Natural killer cell (primary cell): Measurements from ENCODE around the gene TTBK1. TPM values are rescaled to one million over a fixed set of nuclear protein-coding genes. Genes with fewer than 3 reads are reported as not detected.

Experiments
- ATAC-seq, 3 donors: fragments of 150-1000 bp in 2 of 3; fragments of 200-7000 bp in 1 of 3; cut with Tn5 transposase; 1 replicate in 1 of 3; 2 replicates in 2 of 3; pipeline ENCODE4 v1.10.0; 2021; ENCODE audit warnings: mild to moderate bottlenecking in 2 of 3, moderate library complexity in 2 of 3
- DNase-seq, 2 donors: peaks; one replicate each; pipeline versions ENCODE4 v3.0.0 to v3.0.0-alpha.2; 2013 to 2021; ENCODE audit warnings: mixed read lengths in 1 of 2
- H3K27ac ChIP-seq: one replicate; pipeline ENCODE4 v1.5.1; 2013; ENCODE audit warnings: mild to moderate bottlenecking, low read length
- H3K27me3 ChIP-seq: one replicate; pipeline ENCODE4 v1.6.1; 2013; ENCODE audit warnings: low read length; ENCODE audit not compliant: control insufficient read depth, insufficient read depth
- H3K36me3 ChIP-seq: one replicate; pipeline ENCODE4 v1.6.1; 2013; ENCODE audit warnings: low read length; ENCODE audit not compliant: control insufficient read depth, insufficient read depth
- H3K4me1 ChIP-seq: one replicate; pipeline ENCODE4 v1.6.1; 2013; ENCODE audit warnings: low read length; ENCODE audit not compliant: control insufficient read depth, insufficient read depth
- H3K4me3 ChIP-seq: one replicate; pipeline ENCODE4 v1.5.1; 2013; ENCODE audit warnings: low read length
- H3K9me3 ChIP-seq: one replicate; pipeline ENCODE4 v1.6.1; 2013; ENCODE audit warnings: low read length; ENCODE audit not compliant: control insufficient read depth, insufficient read depth
- H3K27ac Mint-ChIP-seq, 2 donors: one replicate each; pipeline ENCODE4 v1.8.0; 2022; ENCODE audit warnings: mild to moderate bottlenecking in 2 of 2, mixed read lengths in 2 of 2, moderate library complexity in 1 of 2
- H3K27me3 Mint-ChIP-seq, 2 donors: one replicate each; pipeline ENCODE4 v1.8.0; 2022; ENCODE audit warnings: low read depth in 2 of 2, mixed read lengths in 2 of 2
- H3K36me3 Mint-ChIP-seq: one replicate; pipeline ENCODE4 v1.8.0; 2022; ENCODE audit warnings: mixed read lengths
- H3K4me1 Mint-ChIP-seq, 2 donors: one replicate each; pipeline ENCODE4 v1.8.0; 2022; ENCODE audit warnings: mixed read lengths in 2 of 2
- H3K4me3 Mint-ChIP-seq: one replicate; pipeline ENCODE4 v1.8.0; 2022; ENCODE audit warnings: mild to moderate bottlenecking, moderate library complexity, mixed read lengths
- H3K9me3 Mint-ChIP-seq, 2 donors: one replicate each; pipeline ENCODE4 v1.8.0; 2022; ENCODE audit warnings: mixed read lengths in 2 of 2
- WGBS: methylation state at CpG from one replicate; pipeline ENCODE4 v1.1.7; 2013; ENCODE audit warnings: missing lambda C conversion rate; ENCODE audit not compliant: insufficient coverage; 5-methylcytosine and 5-hydroxymethylcytosine counted together
- intact Hi-C: fragments of 100-400 bp; cut with micrococcal nuclease; formaldehyde crosslinking; loops from one replicate; pipeline ENCODE4 v1.14.2; 2022
- total RNA-seq, 4 donors: library from RNA; stranded (reverse); fragments of 120-200 nt in 1 of 4; gene quantifications; one replicate each; pipeline versions ENCODE4 v1.2.3 to v1.2.4, GENCODE V29; 2013 to 2022
- TF ChIP-seq, protein P1 (sequence below): fragments of 200-600 bp; IDR thresholded peaks from one replicate; pipeline ENCODE4 v1.8.0; 2022; ENCODE audit warnings: antibody characterized with exemption

The TTBK1 gene
- total RNA-seq, 3 donors from 2014 or later (not counting 1 experiment from before 2014, with no cell fraction given) = 0.07 TPM; not detected in 2

GRCh38 chr6:43286980-43287716, 43.9 kb downstream of the TTBK1 start:
- H3K36me3 Mint-ChIP-seq = no peaks in the 10 kb centered on the region
- TF ChIP-seq, protein P1, sequence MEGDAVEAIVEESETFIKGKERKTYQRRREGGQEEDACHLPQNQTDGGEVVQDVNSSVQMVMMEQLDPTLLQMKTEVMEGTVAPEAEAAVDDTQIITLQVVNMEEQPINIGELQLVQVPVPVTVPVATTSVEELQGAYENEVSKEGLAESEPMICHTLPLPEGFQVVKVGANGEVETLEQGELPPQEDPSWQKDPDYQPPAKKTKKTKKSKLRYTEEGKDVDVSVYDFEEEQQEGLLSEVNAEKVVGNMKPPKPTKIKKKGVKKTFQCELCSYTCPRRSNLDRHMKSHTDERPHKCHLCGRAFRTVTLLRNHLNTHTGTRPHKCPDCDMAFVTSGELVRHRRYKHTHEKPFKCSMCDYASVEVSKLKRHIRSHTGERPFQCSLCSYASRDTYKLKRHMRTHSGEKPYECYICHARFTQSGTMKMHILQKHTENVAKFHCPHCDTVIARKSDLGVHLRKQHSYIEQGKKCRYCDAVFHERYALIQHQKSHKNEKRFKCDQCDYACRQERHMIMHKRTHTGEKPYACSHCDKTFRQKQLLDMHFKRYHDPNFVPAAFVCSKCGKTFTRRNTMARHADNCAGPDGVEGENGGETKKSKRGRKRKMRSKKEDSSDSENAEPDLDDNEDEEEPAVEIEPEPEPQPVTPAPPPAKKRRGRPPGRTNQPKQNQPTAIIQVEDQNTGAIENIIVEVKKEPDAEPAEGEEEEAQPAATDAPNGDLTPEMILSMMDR = no peak
- no peak overlapping the region for H3K27ac Mint-ChIP-seq
- no peaks in the 10 kb centered on the region for H3K9me3 Mint-ChIP-seq
- 78% methylated on average over 10 of the region's 10 CpGs for WGBS
- intact Hi-C loops = no loop called here
- no peaks in the 10 kb centered on the region for H3K9me3 ChIP-seq
- no peak overlapping the region for H3K27ac ChIP-seq
- no peak for DNase-seq
- no peaks in the 10 kb centered on the region for H3K4me1 ChIP-seq
- peaks cover 5 to 26% of the 10 kb centered on the region in 2 donors for H3K27me3 Mint-ChIP-seq
- no peak overlapping the region for H3K4me3 Mint-ChIP-seq
- H3K4me1 Mint-ChIP-seq = no peaks in the 10 kb centered on the region
- H3K4me3 ChIP-seq = no peak overlapping the region
- ATAC-seq = no peak
- no peaks in the 10 kb centered on the region for H3K36me3 ChIP-seq
- peaks cover 3% of the 10 kb centered on the region for H3K27me3 ChIP-seq

DNA sequence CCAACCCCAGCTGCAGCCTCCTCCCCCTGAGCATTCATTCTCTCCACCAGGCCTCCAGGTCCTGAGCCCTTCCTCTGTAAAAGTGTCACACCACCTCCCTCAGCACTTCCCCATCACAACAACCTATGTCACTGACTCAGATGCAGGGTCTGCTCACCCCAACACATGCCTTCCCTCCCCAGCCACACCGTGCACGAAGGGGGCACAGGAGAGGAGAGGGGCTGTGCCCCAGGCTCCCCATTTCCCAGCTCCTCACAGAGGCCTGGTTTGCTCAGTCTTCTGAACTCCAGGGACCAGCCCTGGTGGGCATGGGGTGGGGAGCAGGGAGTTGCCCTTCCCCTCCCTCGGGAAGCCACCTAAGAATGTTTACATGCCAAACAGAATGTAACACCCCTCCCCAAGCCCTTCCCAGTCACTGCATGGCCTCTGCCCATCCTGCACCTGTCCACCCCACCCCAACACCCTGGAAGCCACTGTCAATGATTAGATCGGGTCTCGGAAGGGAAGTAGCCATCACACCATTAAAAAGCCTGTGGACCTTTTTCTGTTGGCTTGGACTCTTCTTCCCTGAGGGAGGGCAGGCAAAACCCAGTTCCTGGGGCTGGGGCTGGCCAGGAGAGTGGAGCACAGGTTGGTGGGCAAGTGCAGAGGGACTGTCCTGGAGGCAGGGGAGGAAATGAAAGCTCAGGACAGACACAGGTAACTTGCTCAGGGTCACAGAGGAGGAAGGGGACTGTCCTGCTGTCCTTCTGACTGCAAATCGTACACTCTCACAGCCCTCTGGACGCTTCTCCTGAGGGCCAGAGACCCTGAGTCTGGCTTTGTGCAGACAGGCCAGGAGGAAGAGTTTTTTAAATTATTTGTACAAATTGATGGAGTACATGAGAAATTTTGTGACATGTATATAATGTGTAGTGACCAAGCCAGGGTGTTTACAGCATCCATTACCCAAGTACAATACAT, 44.7 kb downstream of the TTBK1 start:
- no peaks in the 10 kb centered on the region for H3K9me3 ChIP-seq
- no peaks in the 10 kb centered on the region for H3K9me3 Mint-ChIP-seq
- DNase-seq (no peak), ATAC-seq (no peak)
- no peak overlapping the region for H3K4me3 ChIP-seq
- no peaks in the 10 kb centered on the region for H3K36me3 Mint-ChIP-seq
- no peak overlapping the region for H3K27ac Mint-ChIP-seq
- H3K27ac ChIP-seq = no peak overlapping the region
- no peaks in the 10 kb centered on the region for H3K4me1 ChIP-seq
- WGBS = 69% methylated on average over 7 of the region's 7 CpGs
- TF ChIP-seq, protein P1 = no peak
- intact Hi-C loops = no loop called here
- no peak overlapping the region for H3K4me3 Mint-ChIP-seq
- H3K27me3 Mint-ChIP-seq = peaks cover 0 to 22% of the 10 kb centered on the region in 2 donors
- H3K27me3 ChIP-seq = peaks cover 3% of the 10 kb centered on the region
- no peaks in the 10 kb centered on the region for H3K4me1 Mint-ChIP-seq
- H3K36me3 ChIP-seq = no peaks in the 10 kb centered on the region

DNA sequence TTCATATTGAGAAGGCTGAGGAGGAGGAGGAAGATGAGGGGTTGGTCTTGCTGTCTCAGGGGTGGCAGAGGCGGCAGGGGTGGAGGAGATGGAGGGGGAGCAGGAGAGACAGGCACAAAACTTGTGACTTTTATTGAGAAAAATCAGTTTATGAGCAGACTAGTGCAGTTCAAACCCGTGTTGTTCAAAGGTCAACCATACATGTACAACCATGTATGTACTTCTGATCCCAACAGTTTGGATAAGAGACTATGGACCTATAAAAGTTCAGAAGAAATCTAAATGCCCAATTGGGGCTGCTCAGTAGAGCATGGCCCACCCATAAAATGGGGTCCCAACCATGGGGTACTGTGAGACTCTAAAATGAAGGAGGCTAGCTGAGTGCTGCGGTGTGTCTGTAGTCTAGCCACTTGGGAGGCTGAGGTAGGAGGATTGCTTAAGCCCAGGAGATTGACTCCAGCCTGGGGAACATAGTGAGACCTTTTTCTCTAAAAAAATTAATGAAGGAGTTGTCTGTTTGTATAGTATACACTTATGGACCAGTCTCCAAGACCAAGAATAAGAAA, 47.1 kb downstream of the TTBK1 start:
- no peak overlapping the region for H3K4me3 ChIP-seq
- peaks cover 0 to 20% of the 10 kb centered on the region in 2 donors for H3K27me3 Mint-ChIP-seq
- no peaks in the 10 kb centered on the region for H3K4me1 ChIP-seq
- no peaks in the 10 kb centered on the region for H3K36me3 ChIP-seq
- H3K9me3 ChIP-seq = no peaks in the 10 kb centered on the region
- H3K27ac ChIP-seq = no peak overlapping the region
- DNase-seq = no peak
- no peak overlapping the region for H3K4me3 Mint-ChIP-seq
- intact Hi-C loops = no loop called here
- H3K36me3 Mint-ChIP-seq = no peaks in the 10 kb centered on the region
- no peak overlapping the region for H3K27ac Mint-ChIP-seq
- 80% methylated on average over 3 of the region's 3 CpGs for WGBS
- H3K27me3 ChIP-seq = peaks cover 3% of the 10 kb centered on the region
- no peaks in the 10 kb centered on the region for H3K9me3 Mint-ChIP-seq
- no peak for ATAC-seq
- TF ChIP-seq, protein P1 = no peak
- H3K4me1 Mint-ChIP-seq = no peaks in the 10 kb centered on the region
